ENCODE measurements around the gene LYVE1.

The LYVE1 gene

DNA sequence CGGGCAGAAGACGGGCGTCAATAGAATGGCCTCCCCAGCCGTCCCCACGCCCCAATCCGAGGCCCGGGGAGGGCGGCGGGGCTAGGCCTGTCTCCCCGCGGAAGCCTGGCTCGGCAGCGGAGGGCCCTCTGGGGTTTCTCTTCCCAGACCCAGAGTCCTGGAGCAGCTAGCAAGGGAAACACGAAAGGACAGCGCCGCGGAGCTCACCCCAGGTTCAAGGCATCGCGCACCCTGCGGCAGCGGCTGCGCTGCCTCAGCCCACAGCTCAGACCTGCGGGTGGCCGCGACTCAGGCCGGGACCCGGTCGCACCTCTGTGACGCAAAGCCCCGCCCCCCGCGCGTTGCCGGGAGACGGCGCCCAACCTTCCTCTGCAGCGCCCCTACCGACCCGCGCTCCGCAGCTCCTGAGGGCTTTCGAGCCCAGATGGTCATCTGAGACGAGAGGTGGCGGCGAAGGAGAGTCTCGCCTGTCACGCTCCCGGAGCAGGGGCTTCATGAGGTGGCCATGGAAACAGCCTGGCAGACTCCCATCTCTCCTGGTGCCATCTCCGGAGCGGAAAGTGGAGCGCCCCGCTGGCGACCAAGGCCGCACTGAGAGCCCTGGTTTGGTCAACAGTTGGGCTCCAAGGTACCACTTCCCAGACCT, 27.4 kb downstream of the LYVE1 start, which contains the start of gene RNF141:
Gene RNF141 (minus strand): TSS at position 273 of the 646 bp plus-strand sequence. CDS start 7,029 bp downstream, outside the sequence.
- peak; percentile 94 for DNase-seq (ENCODE audit: extremely low read depth, insufficient read length)
- H3K36me3 ChIP-seq (ENCODE audit: control insufficient read depth, insufficient read depth, low read length): no peaks in the 10 kb centered on the region
- peak within 1 kb of the TSS; percentile 84 for H3K4me3 ChIP-seq (replicated peaks; ENCODE audit: low read depth, low read length)
- H3K27me3 ChIP-seq (replicated peaks; ENCODE audit: control insufficient read depth, insufficient read depth, low read length): no peaks in the 10 kb centered on the region
- TF ChIP-seq, protein P1, sequence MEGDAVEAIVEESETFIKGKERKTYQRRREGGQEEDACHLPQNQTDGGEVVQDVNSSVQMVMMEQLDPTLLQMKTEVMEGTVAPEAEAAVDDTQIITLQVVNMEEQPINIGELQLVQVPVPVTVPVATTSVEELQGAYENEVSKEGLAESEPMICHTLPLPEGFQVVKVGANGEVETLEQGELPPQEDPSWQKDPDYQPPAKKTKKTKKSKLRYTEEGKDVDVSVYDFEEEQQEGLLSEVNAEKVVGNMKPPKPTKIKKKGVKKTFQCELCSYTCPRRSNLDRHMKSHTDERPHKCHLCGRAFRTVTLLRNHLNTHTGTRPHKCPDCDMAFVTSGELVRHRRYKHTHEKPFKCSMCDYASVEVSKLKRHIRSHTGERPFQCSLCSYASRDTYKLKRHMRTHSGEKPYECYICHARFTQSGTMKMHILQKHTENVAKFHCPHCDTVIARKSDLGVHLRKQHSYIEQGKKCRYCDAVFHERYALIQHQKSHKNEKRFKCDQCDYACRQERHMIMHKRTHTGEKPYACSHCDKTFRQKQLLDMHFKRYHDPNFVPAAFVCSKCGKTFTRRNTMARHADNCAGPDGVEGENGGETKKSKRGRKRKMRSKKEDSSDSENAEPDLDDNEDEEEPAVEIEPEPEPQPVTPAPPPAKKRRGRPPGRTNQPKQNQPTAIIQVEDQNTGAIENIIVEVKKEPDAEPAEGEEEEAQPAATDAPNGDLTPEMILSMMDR (IDR thresholded peaks at IDR 0.05; ENCODE audit: insufficient read depth, low read length, poor library complexity, severe bottlenecking): peak; percentile 88

DNA sequence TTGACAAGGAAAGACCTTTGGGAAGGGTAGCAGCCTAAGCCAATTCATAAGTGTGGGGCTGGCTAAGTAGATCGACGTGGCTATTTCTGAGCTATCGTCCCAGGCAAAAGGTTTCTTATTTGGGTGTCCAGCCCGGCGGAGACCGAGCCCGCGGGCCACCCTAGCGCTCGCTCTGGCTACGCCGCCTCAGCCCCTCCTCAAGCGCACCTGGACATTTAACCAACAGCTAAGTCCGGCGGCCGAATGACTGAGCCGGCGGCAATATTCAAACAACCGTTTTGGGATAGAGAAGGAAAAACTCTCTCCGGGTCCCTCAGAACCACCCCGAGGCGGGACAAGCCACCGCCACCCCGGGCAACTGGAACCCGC, 27.9 kb downstream of the LYVE1 start:
- DNase-seq (ENCODE audit: extremely low read depth, insufficient read length): no peak
- TF ChIP-seq, protein P1 (IDR thresholded peaks at IDR 0.05; ENCODE audit: insufficient read depth, low read length, poor library complexity, severe bottlenecking): no peak
- no peaks in the 10 kb centered on the region for H3K36me3 ChIP-seq (ENCODE audit: control insufficient read depth, insufficient read depth, low read length)
- H3K27me3 ChIP-seq (replicated peaks; ENCODE audit: control insufficient read depth, insufficient read depth, low read length): no peaks in the 10 kb centered on the region
- H3K4me3 ChIP-seq (replicated peaks; ENCODE audit: low read depth, low read length): peak overlapping the region; percentile 84

DNA sequence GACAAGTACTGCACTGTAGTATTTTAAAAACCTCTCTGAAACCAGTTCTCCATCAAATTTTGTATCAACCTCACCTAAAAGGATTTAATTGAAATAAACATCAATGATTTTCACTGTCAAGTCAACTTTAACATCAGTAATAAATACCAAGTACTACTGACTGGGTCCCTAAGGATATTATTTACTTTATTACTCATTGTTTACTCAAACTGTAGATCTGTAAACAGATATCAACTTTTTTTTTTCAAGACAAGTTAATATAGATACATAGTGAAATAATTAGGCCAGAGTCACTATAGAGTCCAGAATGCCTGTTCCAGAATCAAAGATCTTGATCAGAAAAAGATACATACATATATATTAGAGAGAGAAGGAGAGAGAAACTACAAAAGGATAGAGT, 29.1 kb downstream of the LYVE1 start:
- TF ChIP-seq, protein P1 (IDR thresholded peaks at IDR 0.05; ENCODE audit: insufficient read depth, low read length, poor library complexity, severe bottlenecking): no peak
- no peak overlapping the region for H3K4me3 ChIP-seq (replicated peaks; ENCODE audit: low read depth, low read length)
- no peaks in the 10 kb centered on the region for H3K36me3 ChIP-seq (ENCODE audit: control insufficient read depth, insufficient read depth, low read length)
- H3K27me3 ChIP-seq (replicated peaks; ENCODE audit: control insufficient read depth, insufficient read depth, low read length): no peaks in the 10 kb centered on the region
- no peak for DNase-seq (ENCODE audit: extremely low read depth, insufficient read length)

DNA sequence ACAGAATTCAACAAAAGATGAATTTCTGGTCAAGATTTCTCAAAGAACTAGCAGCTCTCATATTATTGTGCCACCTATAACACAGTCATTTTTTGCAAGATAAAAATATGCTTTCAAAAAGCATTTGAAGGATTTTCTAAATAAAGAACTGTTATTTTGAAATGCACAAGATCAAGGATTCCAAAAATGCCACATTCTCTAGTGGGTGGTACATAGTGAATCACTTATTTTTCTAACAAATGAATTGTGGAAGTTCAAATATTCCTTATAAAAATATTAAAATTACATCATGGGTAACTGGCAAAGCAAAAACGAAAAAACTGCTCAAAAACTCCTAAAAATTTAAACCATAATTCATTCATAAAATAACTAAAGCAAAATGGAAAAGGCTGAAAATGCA, 29.5 kb downstream of the LYVE1 start:
- TF ChIP-seq, protein P1 (IDR thresholded peaks at IDR 0.05; ENCODE audit: insufficient read depth, low read length, poor library complexity, severe bottlenecking): no peak
- no peak for DNase-seq (ENCODE audit: extremely low read depth, insufficient read length)
- H3K4me3 ChIP-seq (replicated peaks; ENCODE audit: low read depth, low read length): no peak overlapping the region

DNA sequence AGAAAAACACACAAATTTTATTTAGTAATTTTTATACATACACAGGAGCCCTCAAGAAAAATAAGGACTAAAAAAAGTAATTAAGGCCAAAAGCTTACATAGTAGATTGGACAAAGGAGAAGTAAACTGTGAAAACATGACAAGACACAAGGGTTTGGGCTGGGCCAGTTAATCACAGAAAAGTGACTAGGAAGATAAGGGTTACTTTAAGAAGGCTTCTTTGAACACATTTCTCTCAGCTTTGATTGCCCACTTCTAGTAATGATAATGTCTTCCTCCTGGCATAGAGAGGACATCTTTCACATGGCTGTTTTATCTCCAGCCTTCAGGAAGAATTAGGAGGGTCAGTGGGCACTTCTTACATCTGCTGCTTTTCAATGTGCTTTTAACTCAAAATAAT, 30.9 kb downstream of the LYVE1 start:
- DNase-seq (ENCODE audit: extremely low read depth, insufficient read length): no peak
- no peak overlapping the region for H3K4me3 ChIP-seq (replicated peaks; ENCODE audit: low read depth, low read length)
- TF ChIP-seq, protein P1 (IDR thresholded peaks at IDR 0.05; ENCODE audit: insufficient read depth, low read length, poor library complexity, severe bottlenecking): no peak
- no peaks in the 10 kb centered on the region for H3K36me3 ChIP-seq (ENCODE audit: control insufficient read depth, insufficient read depth, low read length)
- H3K27me3 ChIP-seq (replicated peaks; ENCODE audit: control insufficient read depth, insufficient read depth, low read length): no peaks in the 10 kb centered on the region

More for the DNA sequence above, 29.5 kb downstream of the LYVE1 start:
- no peaks in the 10 kb centered on the region for H3K36me3 ChIP-seq (ENCODE audit: control insufficient read depth, insufficient read depth, low read length)
- H3K27me3 ChIP-seq (replicated peaks; ENCODE audit: control insufficient read depth, insufficient read depth, low read length): no peaks in the 10 kb centered on the region

DNA sequence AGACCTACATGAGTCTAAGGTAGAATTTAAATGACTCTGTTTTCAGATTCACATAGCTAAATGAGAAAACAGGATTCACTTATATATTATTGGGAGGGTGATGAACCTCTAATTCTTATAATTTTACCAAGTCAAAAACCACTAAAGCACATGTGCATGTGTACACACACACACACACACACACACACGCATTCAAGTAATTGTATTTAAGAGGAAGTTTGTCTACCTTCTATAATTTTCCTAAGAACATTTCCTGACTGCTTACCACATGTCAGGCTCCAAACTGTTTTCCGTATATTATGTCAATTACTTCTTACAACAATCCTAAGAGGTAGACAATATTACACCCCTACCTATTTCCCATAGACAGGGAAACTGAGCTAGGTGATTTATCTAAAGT, 34.1 kb downstream of the LYVE1 start:
- no peaks in the 10 kb centered on the region for H3K36me3 ChIP-seq (ENCODE audit: control insufficient read depth, insufficient read depth, low read length)
- H3K4me3 ChIP-seq (replicated peaks; ENCODE audit: low read depth, low read length): no peak overlapping the region
- TF ChIP-seq, protein P1 (IDR thresholded peaks at IDR 0.05; ENCODE audit: insufficient read depth, low read length, poor library complexity, severe bottlenecking): no peak
- H3K27me3 ChIP-seq (replicated peaks; ENCODE audit: control insufficient read depth, insufficient read depth, low read length): no peaks in the 10 kb centered on the region
- DNase-seq (ENCODE audit: extremely low read depth, insufficient read length): no peak
